GM19023 (cell line): Measurements from ENCODE around the gene STAC2.

Experiments used
- ATAC-seq: cut with Tn5 transposase; IDR thresholded peaks from one replicate; pipeline ENCODE4 v1.9.1; 2021; ENCODE audit warnings: mild to moderate bottlenecking, moderate library complexity; ENCODE audit not compliant: unreplicated experiment

Gene STAC2

DNA sequence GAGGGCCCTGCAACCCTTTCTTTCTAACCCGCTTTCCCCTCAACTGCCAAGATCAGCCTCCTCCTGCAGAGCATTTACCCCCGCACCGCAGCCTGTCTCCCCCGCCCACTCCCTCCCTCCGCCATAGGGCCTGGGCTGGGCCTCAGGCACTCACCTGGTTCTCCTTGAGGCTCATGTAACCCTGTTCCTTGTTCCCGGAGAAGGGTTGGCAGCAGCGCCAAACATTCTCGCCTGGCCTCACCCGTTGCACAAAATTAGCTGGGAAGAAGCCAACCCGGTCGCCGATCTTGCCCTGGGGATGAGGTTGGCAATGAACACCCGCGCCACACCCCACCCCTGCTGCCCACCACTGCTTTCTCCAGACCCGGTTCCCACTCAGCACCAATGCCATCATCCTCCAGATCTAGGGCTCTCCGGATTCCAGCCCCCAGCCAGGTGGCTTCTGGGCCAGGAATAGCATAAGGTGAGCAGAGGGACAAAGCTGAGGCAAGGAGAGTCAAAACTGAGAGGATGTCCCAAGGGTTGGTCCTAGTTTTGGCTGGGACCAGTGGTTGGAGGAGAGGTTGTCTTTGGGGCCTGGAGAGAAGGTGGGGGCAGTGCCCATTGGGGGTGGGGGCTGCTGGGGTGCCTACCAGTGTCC, 12.8 kb downstream of the STAC2 start:
- ATAC-seq, result no peak

DNA sequence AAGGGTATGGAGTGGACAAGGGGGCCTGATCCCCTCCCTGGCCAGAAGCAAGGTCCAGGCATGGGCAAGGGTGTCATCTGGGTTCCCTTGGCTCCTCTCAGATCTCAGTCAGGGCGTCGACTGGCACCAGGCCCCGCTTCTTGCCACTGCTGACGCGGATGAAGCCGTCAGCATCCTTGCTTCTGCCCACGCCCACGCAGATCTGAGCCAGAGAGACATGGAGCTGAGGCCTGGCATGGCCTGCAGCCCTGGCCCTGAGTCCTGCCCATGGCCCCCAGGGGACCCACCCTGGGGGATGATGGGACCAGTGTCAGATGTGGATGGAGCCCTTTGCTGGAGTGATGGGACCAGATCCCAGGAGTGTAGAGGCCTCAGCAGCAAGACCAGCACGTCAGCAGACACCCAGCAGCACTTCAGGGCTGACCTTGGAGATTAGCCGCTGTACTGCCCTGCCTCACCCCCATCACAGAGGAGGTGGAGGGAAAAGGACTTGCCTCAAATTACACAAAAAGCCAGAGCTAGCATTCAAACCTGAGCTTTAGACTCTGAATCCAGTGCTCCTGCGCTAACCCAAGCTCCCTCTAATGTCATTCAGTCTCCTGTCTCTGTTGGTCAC, 13.4 kb downstream of the STAC2 start:
- ATAC-seq, result no peak

- ATAC-seq, result no peak
These were observed 15.7 kb downstream of the STAC2 start for GRCh38 chr17:39210093-39210434.

DNA sequence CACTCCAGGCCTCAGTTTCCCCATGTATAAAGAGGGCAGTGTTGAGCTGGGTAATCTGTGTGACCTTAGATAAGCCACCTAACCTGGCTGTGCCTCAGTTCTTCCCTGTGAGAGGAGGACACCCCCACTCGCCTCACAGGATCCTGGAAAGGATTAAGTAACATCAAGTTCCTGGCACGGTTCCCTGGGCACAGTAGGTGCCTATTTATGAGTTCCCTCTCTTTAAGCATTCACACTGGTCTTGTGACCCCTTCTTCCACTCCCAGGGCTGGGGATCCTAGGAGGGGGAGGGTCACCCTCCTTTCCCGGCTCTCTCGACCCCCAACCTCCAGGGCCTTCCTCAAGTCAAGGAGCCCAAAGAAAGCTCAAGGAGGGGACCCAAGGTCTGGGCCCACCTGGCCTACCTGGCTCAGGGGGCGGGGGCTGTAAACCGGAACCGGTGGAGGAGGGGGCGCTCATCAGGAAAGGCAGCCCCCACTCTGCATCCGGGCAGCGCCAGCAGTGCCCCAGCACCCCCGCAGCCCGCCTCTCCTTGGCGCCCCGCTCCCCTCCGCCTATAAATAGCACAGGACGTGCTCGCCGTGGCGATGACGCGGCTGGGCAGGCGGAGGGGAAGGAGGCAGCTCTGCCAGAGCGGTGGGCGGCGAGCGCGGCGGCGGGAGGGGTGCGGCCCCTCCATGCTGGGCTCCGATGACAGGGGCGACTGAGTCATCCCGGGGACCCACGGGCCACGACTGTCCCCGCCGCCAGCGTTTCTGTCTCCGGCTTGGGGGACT, 16.2 kb downstream of the STAC2 start:
- no peak for ATAC-seq

DNA sequence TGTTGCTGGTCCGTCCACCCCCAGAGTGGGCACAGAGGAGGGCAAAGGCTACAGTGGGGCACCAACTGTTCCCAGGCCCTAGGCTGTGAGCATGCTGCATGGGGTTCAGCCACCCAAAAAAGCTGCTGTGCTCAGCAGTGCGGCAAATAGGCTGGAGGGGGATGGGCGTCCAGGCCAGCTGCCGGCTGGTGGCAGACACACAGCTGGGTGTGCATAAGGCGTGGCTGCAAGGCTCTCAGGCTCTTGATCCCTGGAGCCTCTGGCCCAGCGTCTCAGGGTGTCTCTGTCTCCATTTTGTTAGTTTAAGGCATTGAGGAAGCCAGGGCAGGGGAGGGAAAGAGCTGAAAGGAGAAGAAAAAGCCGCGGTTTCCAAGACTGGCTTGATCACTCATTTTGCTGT, 16.9 kb downstream of the STAC2 start:
- ATAC-seq, result peak; percentile 59

DNA sequence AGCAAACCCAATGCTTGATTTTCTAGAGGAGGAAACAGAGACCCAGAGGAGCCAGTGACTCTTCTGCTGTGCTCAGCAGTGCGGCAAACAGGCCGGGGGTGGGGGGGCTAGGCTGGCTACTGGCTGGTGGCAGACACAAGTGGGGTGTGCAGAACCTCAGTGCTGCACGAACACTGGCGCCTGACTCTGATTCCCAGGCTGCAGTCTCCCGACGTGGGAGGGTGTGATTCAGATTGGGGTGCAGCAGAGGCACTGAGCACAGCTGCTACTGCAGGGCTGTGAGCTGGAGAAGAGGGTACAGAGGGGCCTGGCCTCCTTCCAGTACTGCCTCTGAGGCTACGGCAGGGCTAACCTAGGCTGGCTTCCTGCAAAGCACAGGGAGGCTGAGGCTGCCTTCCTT, 17.6 kb downstream of the STAC2 start:
- ATAC-seq, result no peak

GRCh38 chr17:39205112-39205526, 20.6 kb downstream of the STAC2 start:
- ATAC-seq, result no peak

- no peak for ATAC-seq
These were observed 21.5 kb downstream of the STAC2 start for GRCh38 chr17:39204245-39204644.

GRCh38 chr17:39200957-39201510, 24.7 kb downstream of the STAC2 start:
- ATAC-seq, result no peak

- peak; percentile 53 for ATAC-seq
These were observed 25.5 kb downstream of the STAC2 start, which contains the start of gene RPL19 for GRCh38 chr17:39200070-39200879. TSS of gene RPL19 (plus strand) at chr17:39200283. CDS start at chr17:39200345, 62 bp downstream.

DNA sequence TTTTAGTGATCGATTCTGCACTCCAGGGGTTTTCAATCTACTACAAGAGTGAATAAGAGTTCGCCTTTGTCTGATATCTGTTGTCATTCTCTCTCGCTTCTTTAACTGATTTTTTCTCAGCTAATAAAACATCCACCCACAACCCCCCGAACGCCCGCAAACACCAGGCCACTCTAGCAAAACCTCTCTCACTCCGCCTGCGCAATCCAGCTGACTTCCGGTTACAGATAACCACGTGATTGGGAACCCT, 26.0 kb downstream of the STAC2 start:
- ATAC-seq, result peak; percentile 56

DNA sequence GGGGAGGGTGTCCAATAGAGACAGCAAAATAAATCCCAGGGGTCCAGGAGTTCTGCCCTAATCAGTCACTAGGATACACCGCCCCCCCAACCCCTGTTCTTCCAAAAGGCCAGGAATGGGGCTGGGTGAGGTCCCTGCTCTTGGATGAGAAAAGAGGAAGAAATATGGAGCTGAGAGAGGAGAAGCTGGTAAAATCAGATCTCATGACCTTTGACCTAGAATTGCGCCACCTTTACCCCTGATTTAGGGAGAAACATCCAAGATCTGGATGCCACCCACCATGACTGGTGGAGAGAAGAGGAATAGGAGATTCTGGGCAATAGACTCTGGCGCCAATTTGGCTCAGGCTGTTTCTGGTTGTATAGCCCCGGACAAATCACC, 27.6 kb downstream of the STAC2 start:
- ATAC-seq, result no peak

GRCh38 chr17:39197380-39198185, 28.2 kb downstream of the STAC2 start, which contains the start of gene CACNB1:
TSS of gene CACNB1 (minus strand) at chr17:39197669. CDS start at chr17:39197495, 174 bp downstream.
- ATAC-seq, result no peak

- ATAC-seq, result no peak
These were observed 28.9 kb downstream of the STAC2 start for GRCh38 chr17:39196808-39197291.

DNA sequence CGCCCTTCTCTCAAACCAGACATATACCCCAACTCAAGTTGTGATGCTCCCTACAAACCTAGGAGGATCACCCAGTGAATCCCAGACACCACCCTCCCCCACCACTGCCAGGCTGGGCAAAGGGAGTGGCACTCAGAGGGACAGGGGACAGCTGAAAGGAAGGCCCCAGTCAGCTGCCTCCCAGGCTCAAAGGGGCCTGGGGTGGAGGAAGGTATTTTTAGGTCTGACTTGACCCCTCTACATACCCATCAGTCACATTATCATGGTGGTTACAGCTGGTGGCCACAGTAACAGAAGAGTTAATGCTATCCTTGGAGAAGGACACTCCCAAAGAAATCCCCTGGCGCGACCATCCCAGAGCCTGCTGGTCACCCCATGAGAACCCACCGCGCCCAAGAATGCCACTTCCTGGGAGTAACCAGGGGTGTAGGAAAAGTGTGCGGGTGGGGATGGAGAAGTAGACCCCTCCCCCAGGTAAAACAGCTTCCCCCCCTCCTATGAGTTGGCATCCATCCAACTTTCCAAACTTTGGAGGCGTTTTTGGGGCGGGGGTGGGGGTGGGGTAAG, 29.4 kb downstream of the STAC2 start:
- ATAC-seq, result no peak

DNA sequence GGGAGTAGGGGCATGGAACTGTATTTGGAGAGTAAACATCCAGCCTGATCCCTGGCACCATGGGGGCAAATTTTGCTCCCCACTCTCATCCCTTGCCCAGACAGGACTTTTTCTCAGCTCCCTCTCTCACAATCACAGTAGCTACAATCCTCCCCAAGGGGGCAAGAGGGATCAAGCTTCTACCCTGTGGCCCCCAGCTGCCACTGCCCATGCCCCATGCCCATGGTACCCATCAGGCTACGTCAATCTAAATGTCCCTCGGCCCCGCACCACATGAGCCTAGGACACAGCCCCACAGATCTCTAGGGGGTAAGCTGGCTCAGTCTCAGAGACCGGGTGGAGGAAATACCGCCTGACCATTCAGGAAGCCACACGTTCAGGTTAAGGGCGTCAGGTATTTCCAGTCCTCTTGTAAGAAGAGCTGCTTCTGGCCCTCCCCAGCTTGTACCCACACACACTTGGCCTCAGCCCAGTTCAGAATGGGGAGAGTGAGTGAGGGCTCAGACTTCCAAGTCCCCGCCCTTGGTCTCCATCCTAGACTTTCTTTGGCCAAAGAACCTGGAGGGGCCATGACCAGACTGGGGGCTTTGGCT, 30.1 kb downstream of the STAC2 start:
- no peak for ATAC-seq

DNA sequence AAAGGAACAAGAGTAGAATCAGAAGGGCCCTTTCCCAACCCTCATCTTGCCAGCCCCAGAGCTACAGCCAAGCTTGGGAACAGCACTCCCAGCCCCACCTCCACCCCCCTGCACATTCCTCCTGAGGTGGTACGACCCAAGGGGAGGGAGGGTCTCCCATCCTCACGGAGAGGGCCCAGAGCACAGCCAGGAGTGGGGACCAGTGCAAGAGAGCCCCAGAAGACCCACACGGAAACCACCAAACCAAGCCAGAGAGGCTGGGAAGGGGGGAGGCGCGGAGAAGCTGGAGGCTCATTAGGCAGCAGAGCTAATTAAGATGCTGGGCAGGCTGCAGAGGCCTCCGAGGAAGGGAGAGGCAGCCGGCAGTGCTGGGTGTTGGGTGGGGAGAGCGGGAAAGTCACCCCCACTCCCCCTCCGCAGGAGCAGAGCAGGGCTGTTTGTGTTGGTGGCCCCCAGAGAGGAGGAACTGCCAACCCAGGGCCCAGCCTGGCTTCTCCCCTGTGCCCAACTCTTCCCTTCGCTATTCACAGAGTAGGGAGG, 30.7 kb downstream of the STAC2 start:
- ATAC-seq, result no peak

GRCh38 chr17:39194089-39194984, 31.4 kb downstream of the STAC2 start:
- no peak for ATAC-seq
